ENCODE results near the gene MAGOHB.

Gene MAGOHB

DNA sequence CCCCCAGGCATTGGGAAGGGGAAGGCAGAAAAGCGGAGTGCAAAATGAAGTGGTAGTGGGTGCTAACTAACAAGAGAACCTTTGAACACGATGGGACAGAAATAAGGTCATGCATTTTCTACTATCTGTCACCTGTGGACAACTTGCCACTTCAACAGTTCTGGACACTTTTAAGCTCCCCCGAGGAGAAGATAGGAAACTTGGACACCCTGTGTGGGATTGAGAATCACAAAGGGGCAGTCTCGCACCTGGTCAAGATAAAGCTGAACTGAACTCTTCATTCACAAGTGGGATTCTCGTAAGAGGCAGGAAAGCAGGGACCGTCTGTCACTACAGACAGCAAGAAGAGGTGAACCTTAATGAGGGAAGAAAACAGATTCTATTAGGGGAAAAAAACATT lies 56.1 kb downstream of the MAGOHB start:
- Histone ChIP-seq H3K9ac (ENCODE audit: low read length) (no peak overlapping the region), H3K27ac (ENCODE audit: low read depth, low read length) (no peak overlapping the region)

DNA sequence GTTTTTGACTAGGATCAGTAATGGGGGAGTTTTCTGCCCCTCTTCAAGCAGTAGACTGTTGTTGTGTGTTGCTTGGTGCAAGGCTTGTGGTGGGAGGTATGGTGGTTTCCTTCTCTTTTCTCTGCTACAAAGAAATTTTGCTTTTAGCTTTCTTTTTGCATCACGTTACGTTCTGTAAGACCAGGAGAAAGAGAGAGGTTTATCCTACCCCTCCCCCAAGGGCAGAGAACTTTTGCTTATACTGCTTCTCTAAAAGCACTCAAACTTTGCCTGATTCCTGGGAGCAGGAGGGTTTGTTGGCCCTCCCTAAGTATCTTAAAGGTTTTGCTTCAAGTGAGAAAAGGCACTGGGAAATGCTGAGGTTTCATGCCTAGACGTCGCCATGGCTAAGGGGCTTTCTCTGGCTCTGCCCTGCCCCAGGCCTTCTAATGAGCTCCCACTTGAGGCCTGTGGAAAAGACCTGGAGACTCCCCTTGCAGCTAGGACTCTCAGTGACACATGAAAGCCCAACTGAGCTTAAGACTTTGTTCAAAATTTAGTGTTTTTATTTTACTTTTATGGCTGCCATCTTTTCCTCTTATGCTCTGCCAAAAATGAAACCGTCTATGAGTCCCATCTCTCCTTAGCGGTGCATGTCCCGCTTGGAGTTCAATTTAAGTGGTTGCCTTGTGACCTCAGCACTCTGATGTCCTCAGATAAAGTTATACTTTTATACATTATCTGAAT lies 58.5 kb downstream of the MAGOHB start:
- peaks cover 8% of the 10 kb centered on the region; the same call in 1 of the 2 replicates for H3K4me1 ChIP-seq (ENCODE audit: control insufficient read depth, insufficient read depth, low read length)
- H3K4me3 ChIP-seq (ENCODE audit: low read depth, low read length) = no peak overlapping the region
- no peak overlapping the region for H3K27ac ChIP-seq (ENCODE audit: low read depth, low read length)
- no peaks in the 10 kb centered on the region for H3K36me3 ChIP-seq (ENCODE audit: control insufficient read depth, insufficient read depth, low read length)
- H3K9ac ChIP-seq (ENCODE audit: low read length) = no peak overlapping the region
- H3K27me3 ChIP-seq (ENCODE audit: control insufficient read depth, insufficient read depth, low read length) = no peaks in the 10 kb centered on the region
- H3K9me3 ChIP-seq (ENCODE audit: control insufficient read depth, insufficient read depth, low read depth, low read length) = peaks cover 6% of the 10 kb centered on the region

More for the DNA sequence above, 56.1 kb downstream of the MAGOHB start:
- Histone ChIP-seq H3K36me3 (ENCODE audit: control insufficient read depth, insufficient read depth, low read length) (no peaks in the 10 kb centered on the region), H3K9me3 (ENCODE audit: control insufficient read depth, insufficient read depth, low read depth, low read length) (peaks cover 6% of the 10 kb centered on the region), H3K27me3 (ENCODE audit: control insufficient read depth, insufficient read depth, low read length) (no peaks in the 10 kb centered on the region), H3K4me3 (ENCODE audit: low read depth, low read length) (no peak overlapping the region), H3K4me1 (ENCODE audit: control insufficient read depth, insufficient read depth, low read length) (peaks cover 8% of the 10 kb centered on the region; the same call in 1 of the 2 replicates)

DNA sequence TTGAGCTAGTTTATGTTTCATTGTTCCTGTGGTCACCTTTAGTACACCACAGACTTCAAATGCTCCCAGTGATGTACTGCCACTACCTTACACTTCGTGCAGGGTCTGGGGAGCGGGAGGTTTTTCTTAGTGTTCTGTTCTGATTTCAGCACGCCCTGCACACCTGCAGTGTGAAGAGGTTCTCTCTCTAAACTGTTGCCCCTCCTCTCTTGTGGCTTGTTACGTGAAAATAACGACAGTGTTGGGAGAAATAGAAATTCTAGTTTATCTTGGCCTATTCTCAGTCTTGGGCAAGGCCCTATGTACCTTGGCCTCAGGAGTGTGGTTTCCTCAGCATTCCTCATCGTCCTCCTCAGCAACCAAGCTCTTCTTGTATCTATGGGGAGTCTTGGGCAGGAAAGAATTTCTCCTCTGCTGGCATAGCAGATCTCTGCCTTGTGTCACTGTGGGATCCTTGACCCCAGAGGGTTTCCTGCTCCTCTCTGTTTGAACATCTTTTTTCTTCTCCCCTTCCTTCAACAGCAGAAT lies 59.1 kb downstream of the MAGOHB start:
- Histone ChIP-seq H3K36me3 (ENCODE audit: control insufficient read depth, insufficient read depth, low read length) (no peaks in the 10 kb centered on the region), H3K4me1 (ENCODE audit: control insufficient read depth, insufficient read depth, low read length) (peaks cover 8% of the 10 kb centered on the region; the same call in 1 of the 2 replicates), H3K9ac (ENCODE audit: low read length) (no peak overlapping the region), H3K9me3 (ENCODE audit: control insufficient read depth, insufficient read depth, low read depth, low read length) (peaks cover 6% of the 10 kb centered on the region), H3K27me3 (ENCODE audit: control insufficient read depth, insufficient read depth, low read length) (no peaks in the 10 kb centered on the region), H3K27ac (ENCODE audit: low read depth, low read length) (no peak overlapping the region), H3K4me3 (ENCODE audit: low read depth, low read length) (no peak overlapping the region)

All from HUES6 (cell line).